WTC11 (cell line): ENCODE data around the gene KHSRP.

Source experiments
- CREB1 ChIP-seq: sonication (generic); formaldehyde crosslinking; IDR thresholded peaks from 2 replicates; pipeline ENCODE4 v1.8.0; 2023; ENCODE audit warnings: mild to moderate bottlenecking, missing genetic modification reagents
- FOXJ3 ChIP-seq: sonication (generic); formaldehyde crosslinking; IDR thresholded peaks from 2 replicates; pipeline ENCODE4 v1.9.0; 2021; ENCODE audit warnings: missing genetic modification reagents, mild to moderate bottlenecking, borderline replicate concordance
- FOXK1 ChIP-seq: sonication (generic); formaldehyde crosslinking; IDR thresholded peaks from 2 replicates; pipeline ENCODE4 v1.8.0; 2022; ENCODE audit warnings: mild to moderate bottlenecking, moderate library complexity, missing genetic modification reagents
- IRF2 ChIP-seq: sonication (generic); formaldehyde crosslinking; IDR thresholded peaks from 2 replicates; pipeline ENCODE4 v1.8.0; 2022; ENCODE audit warnings: low read depth, missing genetic modification reagents, borderline replicate concordance
- RELA ChIP-seq: sonication (generic); formaldehyde crosslinking; IDR thresholded peaks from 2 replicates; pipeline ENCODE4 v1.8.1; 2022; ENCODE audit warnings: missing genetic modification reagents, mild to moderate bottlenecking, borderline replicate concordance
- ZNF671 ChIP-seq: fragments of 250-450 bp; sonication (Bioruptor Pico); IDR thresholded peaks from 2 replicates; pipeline ENCODE4 v1.8.0; 2021; ENCODE audit warnings: mild to moderate bottlenecking
- TF ChIP-seq, protein P1 (sequence below): sonication (generic); formaldehyde crosslinking; IDR thresholded peaks from 2 replicates; pipeline ENCODE4 v1.8.0; 2022; ENCODE audit warnings: mild to moderate bottlenecking, missing genetic modification reagents
- TF ChIP-seq, protein P2 (sequence below): sonication (generic); formaldehyde crosslinking; IDR thresholded peaks from 2 replicates; pipeline ENCODE4 v1.8.0; 2022; ENCODE audit warnings: mild to moderate bottlenecking, missing genetic modification reagents
- TF ChIP-seq, protein P3 (sequence below): fragments of 200-600 bp; IDR thresholded peaks from 2 replicates; pipeline ENCODE4 v1.8.0; 2022; ENCODE audit warnings: antibody characterized with exemption
- TF ChIP-seq, protein P4 (sequence below): sonication (generic); formaldehyde crosslinking; IDR thresholded peaks from 2 replicates; pipeline ENCODE4 v1.8.1; 2022; ENCODE audit warnings: low read depth, missing genetic modification reagents, borderline replicate concordance

DNA sequence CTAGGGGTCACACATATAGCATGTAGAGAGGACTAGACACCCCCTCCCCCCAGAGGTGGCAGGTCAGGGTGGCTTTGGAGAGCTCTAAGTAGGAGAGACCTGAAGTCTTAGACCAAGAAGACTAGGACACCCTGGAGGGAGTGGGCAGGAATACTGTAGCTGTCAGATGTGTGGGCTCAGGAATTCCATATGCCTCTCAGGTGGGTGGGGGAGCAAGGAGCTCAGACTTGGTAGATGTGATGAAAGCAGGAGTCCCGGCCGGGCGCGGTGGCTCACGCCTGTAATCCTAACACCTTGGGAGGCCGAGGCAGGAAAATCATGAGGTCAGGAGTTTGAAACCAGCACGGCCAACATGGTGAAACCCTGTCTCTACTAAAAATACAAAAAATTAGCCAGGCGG, 41.1 kb upstream of the KHSRP start:
- TF ChIP-seq, protein P1, sequence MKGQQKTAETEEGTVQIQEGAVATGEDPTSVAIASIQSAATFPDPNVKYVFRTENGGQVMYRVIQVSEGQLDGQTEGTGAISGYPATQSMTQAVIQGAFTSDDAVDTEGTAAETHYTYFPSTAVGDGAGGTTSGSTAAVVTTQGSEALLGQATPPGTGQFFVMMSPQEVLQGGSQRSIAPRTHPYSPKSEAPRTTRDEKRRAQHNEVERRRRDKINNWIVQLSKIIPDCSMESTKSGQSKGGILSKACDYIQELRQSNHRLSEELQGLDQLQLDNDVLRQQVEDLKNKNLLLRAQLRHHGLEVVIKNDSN (CRISPR knock-in tag) = no peak
- TF ChIP-seq, protein P2, sequence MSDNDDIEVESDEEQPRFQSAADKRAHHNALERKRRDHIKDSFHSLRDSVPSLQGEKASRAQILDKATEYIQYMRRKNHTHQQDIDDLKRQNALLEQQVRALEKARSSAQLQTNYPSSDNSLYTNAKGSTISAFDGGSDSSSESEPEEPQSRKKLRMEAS (CRISPR knock-in tag) = no peak
- TF ChIP-seq FOXJ3 (CRISPR knock-in tag) (no peak), CREB1 (no peak), IRF2 (CRISPR knock-in tag) (no peak), ZNF671 (CRISPR knock-in tag) (no peak), FOXK1 (CRISPR knock-in tag) (no peak), RELA (CRISPR knock-in tag) (no peak)
- TF ChIP-seq, protein P3, sequence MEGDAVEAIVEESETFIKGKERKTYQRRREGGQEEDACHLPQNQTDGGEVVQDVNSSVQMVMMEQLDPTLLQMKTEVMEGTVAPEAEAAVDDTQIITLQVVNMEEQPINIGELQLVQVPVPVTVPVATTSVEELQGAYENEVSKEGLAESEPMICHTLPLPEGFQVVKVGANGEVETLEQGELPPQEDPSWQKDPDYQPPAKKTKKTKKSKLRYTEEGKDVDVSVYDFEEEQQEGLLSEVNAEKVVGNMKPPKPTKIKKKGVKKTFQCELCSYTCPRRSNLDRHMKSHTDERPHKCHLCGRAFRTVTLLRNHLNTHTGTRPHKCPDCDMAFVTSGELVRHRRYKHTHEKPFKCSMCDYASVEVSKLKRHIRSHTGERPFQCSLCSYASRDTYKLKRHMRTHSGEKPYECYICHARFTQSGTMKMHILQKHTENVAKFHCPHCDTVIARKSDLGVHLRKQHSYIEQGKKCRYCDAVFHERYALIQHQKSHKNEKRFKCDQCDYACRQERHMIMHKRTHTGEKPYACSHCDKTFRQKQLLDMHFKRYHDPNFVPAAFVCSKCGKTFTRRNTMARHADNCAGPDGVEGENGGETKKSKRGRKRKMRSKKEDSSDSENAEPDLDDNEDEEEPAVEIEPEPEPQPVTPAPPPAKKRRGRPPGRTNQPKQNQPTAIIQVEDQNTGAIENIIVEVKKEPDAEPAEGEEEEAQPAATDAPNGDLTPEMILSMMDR = no peak
- TF ChIP-seq, protein P4, sequence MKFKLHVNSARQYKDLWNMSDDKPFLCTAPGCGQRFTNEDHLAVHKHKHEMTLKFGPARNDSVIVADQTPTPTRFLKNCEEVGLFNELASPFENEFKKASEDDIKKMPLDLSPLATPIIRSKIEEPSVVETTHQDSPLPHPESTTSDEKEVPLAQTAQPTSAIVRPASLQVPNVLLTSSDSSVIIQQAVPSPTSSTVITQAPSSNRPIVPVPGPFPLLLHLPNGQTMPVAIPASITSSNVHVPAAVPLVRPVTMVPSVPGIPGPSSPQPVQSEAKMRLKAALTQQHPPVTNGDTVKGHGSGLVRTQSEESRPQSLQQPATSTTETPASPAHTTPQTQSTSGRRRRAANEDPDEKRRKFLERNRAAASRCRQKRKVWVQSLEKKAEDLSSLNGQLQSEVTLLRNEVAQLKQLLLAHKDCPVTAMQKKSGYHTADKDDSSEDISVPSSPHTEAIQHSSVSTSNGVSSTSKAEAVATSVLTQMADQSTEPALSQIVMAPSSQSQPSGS (CRISPR knock-in tag) = no peak
